ENCODE data around the gene ARHGAP15.

- no peak for TF ChIP-seq CTCF (IDR thresholded peaks at IDR 0.05)
- no peak for TF ChIP-seq POLR2A (IDR thresholded peaks at IDR 0.05)
These were observed 225.0 kb downstream of the ARHGAP15 start for GRCh38 chr2:143354050-143354750.
